CD14-positive monocyte (primary cell): ENCODE measurements around the gene CRCP. TPM values are rescaled to one million over a fixed set of nuclear protein-coding genes. Genes with fewer than 3 reads are reported as not detected.

Experiments used
- DNase-seq, 3 donors: peaks; one replicate each; pipeline ENCODE4 v3.0.0-alpha.2; 2011 to 2022
- H2AFZ ChIP-seq: 2 replicates; pipeline ENCODE4 v1.6.0; 2012; ENCODE audit warnings: mild to moderate bottlenecking, low read depth, low read length, inconsistent platforms; ENCODE audit not compliant: insufficient read depth, poor library complexity, severe bottlenecking
- H3K27ac ChIP-seq, 2 donors: 1 replicate in 1 of 2; 2 replicates in 1 of 2; pipeline ENCODE4 v1.5.1; 2012 to 2013; ENCODE audit warnings: low read length in 2 of 2, control low read depth in 1 of 2, inconsistent platforms in 1 of 2, low read depth in 1 of 2, mild to moderate bottlenecking in 1 of 2
- H3K27me3 ChIP-seq, 2 donors: one replicate each; pipeline versions ENCODE4 v1.6.0 to v1.6.1; 2011 to 2013; ENCODE audit warnings: low read length in 2 of 2; ENCODE audit not compliant: control insufficient read depth in 2 of 2, insufficient read depth in 2 of 2
- H3K36me3 ChIP-seq, 2 donors: replicated peaks in 1 of 2; 1 replicate in 1 of 2; 2 replicates in 1 of 2; pipeline versions ENCODE4 v1.5.1 to v1.6.1; 2012 to 2013; ENCODE audit warnings: low read length in 2 of 2, control low read depth in 1 of 2, inconsistent platforms in 1 of 2, mild to moderate bottlenecking in 1 of 2; ENCODE audit not compliant: insufficient read depth in 2 of 2, control insufficient read depth in 1 of 2
- H3K4me1 ChIP-seq, 2 donors: 1 replicate in 1 of 2; 2 replicates in 1 of 2; pipeline versions ENCODE4 v1.5.1 to v1.6.1; 2012 to 2013; ENCODE audit warnings: low read length in 2 of 2, control low read depth in 1 of 2, inconsistent platforms in 1 of 2, mild to moderate bottlenecking in 1 of 2, moderate library complexity in 1 of 2; ENCODE audit not compliant: insufficient read depth in 2 of 2, control insufficient read depth in 1 of 2
- H3K4me2 ChIP-seq: replicated peaks from 2 replicates; pipeline ENCODE3; 2012; ENCODE audit warnings: low read length, moderate library complexity, mild to moderate bottlenecking; ENCODE audit not compliant: poor library complexity, severe bottlenecking; ENCODE audit errors: extremely low read depth
- H3K4me3 ChIP-seq, 3 experiments: fragments of 200-600 bp in 1 of 3; sonication (generic) in 1 of 3; replicated peaks in 1 of 3; 1 replicate in 2 of 3; 2 replicates in 1 of 3; pipeline ENCODE4 v1.5.1; 2011 to 2013; ENCODE audit warnings: low read length in 3 of 3, mild to moderate bottlenecking in 3 of 3, control low read depth in 2 of 3, low read depth in 2 of 3, inconsistent platforms in 1 of 3, moderate library complexity in 1 of 3
- H3K79me2 ChIP-seq: 2 replicates; pipeline ENCODE4 v1.6.0; 2012; ENCODE audit warnings: mild to moderate bottlenecking, control low read depth, inconsistent platforms, low read length, moderate library complexity; ENCODE audit not compliant: insufficient read depth
- H3K9ac ChIP-seq: 2 replicates; pipeline ENCODE4 v1.6.0; 2017; ENCODE audit warnings: low read length, mild to moderate bottlenecking; ENCODE audit not compliant: insufficient read depth, poor library complexity, severe bottlenecking
- H3K9me3 ChIP-seq, 2 donors: replicated peaks in 1 of 2; 1 replicate in 1 of 2; 2 replicates in 1 of 2; pipeline versions ENCODE4 v1.5.1 to v1.6.1; 2012 to 2013; ENCODE audit warnings: low read length in 2 of 2, control low read depth in 1 of 2; ENCODE audit not compliant: control insufficient read depth in 1 of 2, insufficient read depth in 1 of 2
- H4K20me1 ChIP-seq: 2 replicates; pipeline ENCODE4 v1.6.0; 2012; ENCODE audit warnings: mild to moderate bottlenecking, low read length, control low read depth, moderate library complexity; ENCODE audit not compliant: insufficient read depth
- H3K27ac Mint-ChIP-seq, 7 donors: one replicate each; pipeline ENCODE4 v1.8.0; 2020; ENCODE audit warnings: mild to moderate bottlenecking in 7 of 7, mixed read lengths in 7 of 7, moderate library complexity in 6 of 7, inconsistent platforms in 2 of 7
- H3K27me3 Mint-ChIP-seq, 3 donors: one replicate each; pipeline ENCODE4 v1.8.0; 2021 to 2022; ENCODE audit warnings: low read depth in 3 of 3, mild to moderate bottlenecking in 3 of 3, mixed read lengths in 3 of 3, moderate library complexity in 3 of 3, inconsistent platforms in 1 of 3
- H3K36me3 Mint-ChIP-seq, 2 donors: one replicate each; pipeline ENCODE4 v1.8.0; 2020; ENCODE audit warnings: mixed read lengths in 2 of 2, inconsistent platforms in 1 of 2, mild to moderate bottlenecking in 1 of 2
- H3K4me1 Mint-ChIP-seq: one replicate; pipeline ENCODE4 v1.8.0; 2020; ENCODE audit warnings: mild to moderate bottlenecking, mixed read lengths
- H3K4me3 Mint-ChIP-seq, 2 donors: one replicate each; pipeline ENCODE4 v1.8.0; 2020; ENCODE audit warnings: mild to moderate bottlenecking in 2 of 2, mixed read lengths in 2 of 2, moderate library complexity in 1 of 2
- H3K9me3 Mint-ChIP-seq, 7 donors: one replicate each; pipeline ENCODE4 v1.8.0; 2020 to 2022; ENCODE audit warnings: mixed read lengths in 7 of 7, mild to moderate bottlenecking in 6 of 7, moderate library complexity in 6 of 7, inconsistent platforms in 2 of 7
- WGBS: methylation state at CpG from one replicate; pipeline ENCODE4 v1.1.5; 2013; ENCODE audit warnings: missing lambda C conversion rate; ENCODE audit not compliant: insufficient coverage; 5-methylcytosine and 5-hydroxymethylcytosine counted together
- intact Hi-C, 2 donors: fragments of 100-400 bp; cut with micrococcal nuclease; formaldehyde crosslinking; loops; one replicate each; pipeline versions ENCODE4 v1.15.0 to v1.15.1; 2023
- polyA plus RNA-seq, 3 donors: library from polyadenylated mRNA; depleted of rRNA in 1 of 3; unstranded in 2 of 3; stranded (reverse) in 1 of 3; fragments of 300-500 nt in 2 of 3; fragments of >200 nt in 1 of 3; fragmentation: Illumina TruSeq in 2 of 3; gene quantifications; 1 replicate in 2 of 3; 2 replicates in 1 of 3; pipeline ENCODE4 v1.2.3, GENCODE V29; 2012 to 2021
- TF ChIP-seq, protein P1 (sequence below): fragments of 200-600 bp; IDR thresholded peaks from one replicate; pipeline ENCODE4 v1.8.0; 2022; ENCODE audit warnings: antibody characterized with exemption, mild to moderate bottlenecking

Gene CRCP
- polyA plus RNA-seq, 3 donors, result 14.0 to 19.9 (median 15.5) TPM

DNA sequence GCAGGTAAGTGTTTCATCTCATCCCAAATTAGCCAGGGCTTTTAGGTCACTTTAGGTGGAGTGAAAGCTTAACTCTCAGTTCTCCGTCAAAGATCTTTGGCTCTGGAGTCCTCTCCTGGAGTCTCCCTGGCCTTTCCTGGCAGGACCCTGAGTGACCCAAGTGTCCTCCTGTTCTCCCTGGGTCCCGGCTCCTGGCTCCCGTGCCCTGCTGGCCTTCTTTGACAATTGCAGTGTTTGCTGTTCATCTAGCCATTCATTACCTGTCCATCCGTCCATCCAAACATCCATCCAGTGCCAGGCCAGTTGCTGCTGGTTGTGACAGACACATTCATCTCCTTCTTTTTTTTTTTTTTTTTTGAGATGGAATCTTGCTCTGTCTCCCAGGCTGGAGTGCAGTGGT, 84.3 kb downstream of the CRCP start:
- Mint-ChIP-seq H3K27ac (no peak overlapping the region), H3K27me3 (peaks cover 18 to 33% (median 22%) of the 10 kb centered on the region in 3 donors), H3K9me3 (peaks cover 0 to 2% (median 0%) of the 10 kb centered on the region in 7 donors), H3K4me1 (peaks cover 9% of the 10 kb centered on the region), H3K36me3 (no peaks in the 10 kb centered on the region), H3K4me3 (no peak overlapping the region)
- H3K4me3 ChIP-seq, result no peak overlapping the region
- 96% methylated on average over 3 of the region's 4 CpGs for WGBS
- H3K79me2 ChIP-seq, result no peaks in the 10 kb centered on the region
- DNase-seq, result no peak
- intact Hi-C loops, result no loop called here
- H3K9me3 ChIP-seq, result no peaks in the 10 kb centered on the region
- TF ChIP-seq, protein P1, sequence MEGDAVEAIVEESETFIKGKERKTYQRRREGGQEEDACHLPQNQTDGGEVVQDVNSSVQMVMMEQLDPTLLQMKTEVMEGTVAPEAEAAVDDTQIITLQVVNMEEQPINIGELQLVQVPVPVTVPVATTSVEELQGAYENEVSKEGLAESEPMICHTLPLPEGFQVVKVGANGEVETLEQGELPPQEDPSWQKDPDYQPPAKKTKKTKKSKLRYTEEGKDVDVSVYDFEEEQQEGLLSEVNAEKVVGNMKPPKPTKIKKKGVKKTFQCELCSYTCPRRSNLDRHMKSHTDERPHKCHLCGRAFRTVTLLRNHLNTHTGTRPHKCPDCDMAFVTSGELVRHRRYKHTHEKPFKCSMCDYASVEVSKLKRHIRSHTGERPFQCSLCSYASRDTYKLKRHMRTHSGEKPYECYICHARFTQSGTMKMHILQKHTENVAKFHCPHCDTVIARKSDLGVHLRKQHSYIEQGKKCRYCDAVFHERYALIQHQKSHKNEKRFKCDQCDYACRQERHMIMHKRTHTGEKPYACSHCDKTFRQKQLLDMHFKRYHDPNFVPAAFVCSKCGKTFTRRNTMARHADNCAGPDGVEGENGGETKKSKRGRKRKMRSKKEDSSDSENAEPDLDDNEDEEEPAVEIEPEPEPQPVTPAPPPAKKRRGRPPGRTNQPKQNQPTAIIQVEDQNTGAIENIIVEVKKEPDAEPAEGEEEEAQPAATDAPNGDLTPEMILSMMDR, result no peak
- H3K4me2 ChIP-seq, result no peak overlapping the region
- H3K36me3 ChIP-seq, result no peaks in the 10 kb centered on the region
- H3K27me3 ChIP-seq, result peaks cover 0 to 18% of the 10 kb centered on the region in 2 donors
- no peaks in the 10 kb centered on the region for H4K20me1 ChIP-seq
- H3K9ac ChIP-seq, result no peak overlapping the region
- H2AFZ ChIP-seq, result no peak overlapping the region
- H3K4me1 ChIP-seq, result no peaks in the 10 kb centered on the region
- no peak overlapping the region for H3K27ac ChIP-seq

DNA sequence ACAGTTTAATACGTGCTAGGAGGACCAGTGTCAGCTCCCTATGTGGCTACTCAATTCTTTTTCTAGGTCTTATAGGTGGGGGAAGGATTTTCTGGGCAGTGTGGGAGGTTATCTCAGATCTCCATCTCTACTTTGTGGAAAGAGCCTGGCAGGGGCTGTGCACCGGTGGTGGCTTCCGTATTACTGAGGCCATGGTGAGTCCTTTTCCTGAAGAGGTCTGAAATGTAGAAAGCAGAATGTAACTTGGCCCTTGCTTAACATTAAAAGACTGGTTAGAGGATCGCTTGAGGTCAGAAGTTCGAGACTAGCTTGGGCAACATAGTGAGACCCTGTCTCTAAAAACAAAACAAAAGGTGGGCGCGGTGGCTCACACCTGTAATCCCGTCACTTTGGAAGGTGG, 87.8 kb downstream of the CRCP start:
- Histone ChIP-seq H3K27ac (no peak overlapping the region), H3K4me2 (no peak overlapping the region), H2AFZ (peak overlapping the region; percentile 26), H4K20me1 (no peaks in the 10 kb centered on the region), H3K9ac (no peak overlapping the region), H3K79me2 (no peaks in the 10 kb centered on the region), H3K36me3 (no peaks in the 10 kb centered on the region), H3K9me3 (no peaks in the 10 kb centered on the region), H3K4me3 (no peak overlapping the region), H3K4me1 (peaks cover 23 to 30% of the 10 kb centered on the region in 2 donors), H3K27me3 (peaks cover 11 to 46% of the 10 kb centered on the region in 2 donors)
- peaks cover 29% of the 10 kb centered on the region for H3K4me1 Mint-ChIP-seq
- peak overlapping the region in 1 of 2 donors; percentile 58 for H3K4me3 Mint-ChIP-seq
- no peak overlapping the region for H3K27ac Mint-ChIP-seq
- H3K36me3 Mint-ChIP-seq, result peaks cover 4 to 5% of the 10 kb centered on the region in 2 donors
- TF ChIP-seq, protein P1, result no peak
- no peak for DNase-seq
- intact Hi-C loops, result loop anchor here in 1 of 2 donors (10.0 kb wide), 1 partner anchor 292 kb away; no protein-coding TSS in a partner anchor
- H3K27me3 Mint-ChIP-seq, result peaks cover 39 to 63% (median 47%) of the 10 kb centered on the region in 3 donors
- WGBS, result 40% methylated on average over 5 of the region's 8 CpGs
- H3K9me3 Mint-ChIP-seq, result peaks cover 0 to 7% (median 2%) of the 10 kb centered on the region in 7 donors

Other genes starting within 250 kb of the CRCP start
- 1 to 10 TPM; 1.9 to 3.2 (median 2.7) TPM for gene VKORC1L1, start 241.8 kb upstream of the CRCP start, polyA plus RNA-seq
- 100 to 1,000 TPM; 113 to 121 (median 115) TPM for gene GUSB, start 132.6 kb upstream of the CRCP start, polyA plus RNA-seq
- gene ASL, start 39.0 kb upstream of the CRCP start, polyA plus RNA-seq, result 10 to 100 TPM; 29.7 to 51.6 (median 35.9) TPM
- 1 to 10 TPM in 2 of 3 donors, under 1 TPM in 1; 0.54 to 4.8 (median 4.2) TPM for gene TPST1, start 90.5 kb downstream of the CRCP start, polyA plus RNA-seq